Measurements from ENCODE around the gene CCNY.
A peak's percentile ranks its signal among the peaks of the same experiment; 100 is the strongest.

The CCNY gene

DNA sequence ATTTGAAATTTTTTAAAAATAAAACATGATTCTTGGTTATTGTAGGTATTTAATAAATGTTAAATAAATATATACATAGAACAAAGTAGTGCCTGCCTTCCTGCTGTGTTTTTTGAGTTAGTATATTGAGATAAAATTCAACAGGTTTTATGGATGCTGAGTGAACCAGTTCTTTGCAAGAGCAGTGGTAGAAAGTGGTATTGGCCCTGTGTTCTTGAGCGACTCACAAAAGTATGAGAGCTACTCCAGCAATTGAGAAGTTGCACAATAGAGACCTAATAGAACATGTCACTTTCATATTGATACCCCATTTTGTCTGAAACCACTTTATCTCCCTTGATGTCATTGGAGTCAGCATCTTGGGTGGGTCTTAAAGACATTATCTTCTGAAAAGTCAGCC is 236.3 kb downstream of the CCNY start:
- H3K36me3 ChIP-seq (replicated peaks) = peaks cover 8% of the 10 kb centered on the region
- no peak overlapping the region for H3K27ac ChIP-seq
- no peaks in the 10 kb centered on the region for H3K27me3 ChIP-seq (replicated peaks)
- no peak overlapping the region for H3K4me3 ChIP-seq (ENCODE audit: low read depth, low read length)
- no peak for DNase-seq
- TF ChIP-seq, protein P1, sequence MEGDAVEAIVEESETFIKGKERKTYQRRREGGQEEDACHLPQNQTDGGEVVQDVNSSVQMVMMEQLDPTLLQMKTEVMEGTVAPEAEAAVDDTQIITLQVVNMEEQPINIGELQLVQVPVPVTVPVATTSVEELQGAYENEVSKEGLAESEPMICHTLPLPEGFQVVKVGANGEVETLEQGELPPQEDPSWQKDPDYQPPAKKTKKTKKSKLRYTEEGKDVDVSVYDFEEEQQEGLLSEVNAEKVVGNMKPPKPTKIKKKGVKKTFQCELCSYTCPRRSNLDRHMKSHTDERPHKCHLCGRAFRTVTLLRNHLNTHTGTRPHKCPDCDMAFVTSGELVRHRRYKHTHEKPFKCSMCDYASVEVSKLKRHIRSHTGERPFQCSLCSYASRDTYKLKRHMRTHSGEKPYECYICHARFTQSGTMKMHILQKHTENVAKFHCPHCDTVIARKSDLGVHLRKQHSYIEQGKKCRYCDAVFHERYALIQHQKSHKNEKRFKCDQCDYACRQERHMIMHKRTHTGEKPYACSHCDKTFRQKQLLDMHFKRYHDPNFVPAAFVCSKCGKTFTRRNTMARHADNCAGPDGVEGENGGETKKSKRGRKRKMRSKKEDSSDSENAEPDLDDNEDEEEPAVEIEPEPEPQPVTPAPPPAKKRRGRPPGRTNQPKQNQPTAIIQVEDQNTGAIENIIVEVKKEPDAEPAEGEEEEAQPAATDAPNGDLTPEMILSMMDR (IDR thresholded peaks at IDR 0.05; ENCODE audit: low read depth, low read length, missing control alignments) = no peak
- in situ Hi-C loops (cut with HindIII; ENCODE audit: low pct_ligation_motif_present, low sequenced_read_pairs) = no loop called here

DNA sequence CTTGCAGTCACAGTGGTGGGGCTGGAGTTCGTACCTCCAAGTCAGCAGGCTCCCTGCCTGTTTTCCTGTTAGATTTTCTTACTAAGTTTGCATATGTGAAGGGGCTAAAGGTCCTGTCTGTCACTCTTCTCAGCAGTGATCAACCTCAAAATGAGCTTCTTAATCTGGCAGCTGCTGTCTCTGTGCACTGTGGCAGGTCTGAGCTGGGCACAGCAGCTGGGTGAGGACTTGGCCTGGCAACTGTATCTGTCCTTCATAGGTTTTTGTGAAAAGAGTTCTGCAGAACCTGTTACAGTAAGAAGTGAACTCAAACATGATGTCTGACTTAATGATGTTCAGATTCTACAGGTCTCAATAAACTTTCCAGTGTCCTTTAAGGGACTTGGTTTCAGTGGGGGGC is 237.5 kb downstream of the CCNY start:
- no peak for DNase-seq
- Histone ChIP-seq H3K27me3 (replicated peaks) (no peaks in the 10 kb centered on the region), H3K36me3 (replicated peaks) (peaks cover 8% of the 10 kb centered on the region), H3K4me3 (ENCODE audit: low read depth, low read length) (no peak overlapping the region), H3K27ac (peak overlapping the region; percentile 92)
- in situ Hi-C loops (cut with HindIII; ENCODE audit: low pct_ligation_motif_present, low sequenced_read_pairs) = no loop called here
- TF ChIP-seq, protein P1 (IDR thresholded peaks at IDR 0.05; ENCODE audit: low read depth, low read length, missing control alignments) = no peak

DNA sequence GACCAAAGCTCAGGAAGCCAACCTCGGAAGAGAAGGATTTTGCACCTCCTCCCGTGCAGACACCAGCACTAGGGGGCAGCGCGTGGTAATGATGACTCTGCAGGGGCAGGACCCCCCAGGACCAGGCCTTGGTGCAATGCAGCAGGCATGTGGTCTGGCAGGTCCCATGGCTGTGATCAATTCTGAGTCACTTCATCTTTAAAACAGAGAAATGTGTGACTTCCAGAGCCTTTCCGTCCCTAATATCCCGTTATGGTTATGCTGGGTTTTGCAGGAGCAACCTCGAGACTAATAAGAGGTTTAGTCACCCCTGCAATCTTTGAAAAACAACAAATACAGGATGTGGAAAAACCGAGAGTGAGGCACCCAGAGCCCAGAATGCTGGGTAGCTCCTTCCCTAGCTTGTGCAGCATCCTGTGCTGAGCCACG is 238.6 kb downstream of the CCNY start:
- in situ Hi-C loops (cut with HindIII; ENCODE audit: low pct_ligation_motif_present, low sequenced_read_pairs) = no loop called here
- Histone ChIP-seq H3K27ac (peak overlapping the region; percentile 92), H3K4me3 (ENCODE audit: low read depth, low read length) (no peak overlapping the region), H3K36me3 (replicated peaks) (no peaks in the 10 kb centered on the region), H3K27me3 (replicated peaks) (no peaks in the 10 kb centered on the region)
- peak; percentile 97 for DNase-seq
- TF ChIP-seq, protein P1 (IDR thresholded peaks at IDR 0.05; ENCODE audit: low read depth, low read length, missing control alignments) = peak; percentile 67

DNA sequence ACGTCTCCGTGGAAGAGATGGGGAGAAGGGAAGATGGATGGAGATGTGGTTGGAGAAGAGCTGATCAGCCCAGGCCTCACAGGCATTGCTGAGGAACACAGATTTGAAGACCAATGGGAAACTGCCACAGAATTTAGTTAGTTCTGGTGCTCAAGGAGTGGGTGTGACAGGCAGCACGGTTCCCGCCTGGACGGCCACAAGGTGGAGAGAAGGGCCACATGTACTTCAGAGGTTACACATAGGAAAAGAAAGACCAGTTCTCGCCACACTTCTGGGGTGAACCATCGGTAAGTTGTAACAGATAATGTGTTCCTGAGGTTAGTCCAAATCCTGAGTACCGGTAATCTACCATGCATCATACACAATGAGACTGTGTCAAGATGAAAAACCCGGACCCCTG is 239.3 kb downstream of the CCNY start:
- no peaks in the 10 kb centered on the region for H3K36me3 ChIP-seq (replicated peaks)
- DNase-seq = no peak
- H3K4me3 ChIP-seq (ENCODE audit: low read depth, low read length) = no peak overlapping the region
- H3K27me3 ChIP-seq (replicated peaks) = no peaks in the 10 kb centered on the region
- in situ Hi-C loops (cut with HindIII; ENCODE audit: low pct_ligation_motif_present, low sequenced_read_pairs) = no loop called here
- peak overlapping the region; percentile 92 for H3K27ac ChIP-seq
- TF ChIP-seq, protein P1 (IDR thresholded peaks at IDR 0.05; ENCODE audit: low read depth, low read length, missing control alignments) = no peak

DNA sequence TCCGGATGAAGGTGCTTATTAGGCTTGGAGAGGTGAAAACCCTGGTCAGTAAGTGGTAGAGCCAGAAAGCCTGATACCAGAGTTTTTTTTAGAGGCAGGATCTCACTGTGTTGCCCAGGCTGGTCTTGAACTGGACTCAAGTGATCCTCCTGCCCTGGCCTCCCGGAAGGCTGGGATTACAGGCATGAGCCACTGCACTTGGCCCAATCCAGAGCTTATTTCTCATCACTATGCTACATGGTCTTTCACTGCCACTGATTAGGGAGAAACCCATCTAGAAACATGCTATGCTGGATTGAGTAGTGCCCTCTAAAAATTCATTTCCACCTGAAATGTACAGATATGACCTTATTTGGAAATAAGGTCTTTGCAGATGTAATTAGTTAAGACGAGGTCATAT is 240.4 kb downstream of the CCNY start:
- DNase-seq = no peak
- H3K27me3 ChIP-seq (replicated peaks) = no peaks in the 10 kb centered on the region
- in situ Hi-C loops (cut with HindIII; ENCODE audit: low pct_ligation_motif_present, low sequenced_read_pairs) = no loop called here
- H3K4me3 ChIP-seq (ENCODE audit: low read depth, low read length) = no peak overlapping the region
- no peak overlapping the region for H3K27ac ChIP-seq
- TF ChIP-seq, protein P1 (IDR thresholded peaks at IDR 0.05; ENCODE audit: low read depth, low read length, missing control alignments) = no peak
- H3K36me3 ChIP-seq (replicated peaks) = no peaks in the 10 kb centered on the region

DNA sequence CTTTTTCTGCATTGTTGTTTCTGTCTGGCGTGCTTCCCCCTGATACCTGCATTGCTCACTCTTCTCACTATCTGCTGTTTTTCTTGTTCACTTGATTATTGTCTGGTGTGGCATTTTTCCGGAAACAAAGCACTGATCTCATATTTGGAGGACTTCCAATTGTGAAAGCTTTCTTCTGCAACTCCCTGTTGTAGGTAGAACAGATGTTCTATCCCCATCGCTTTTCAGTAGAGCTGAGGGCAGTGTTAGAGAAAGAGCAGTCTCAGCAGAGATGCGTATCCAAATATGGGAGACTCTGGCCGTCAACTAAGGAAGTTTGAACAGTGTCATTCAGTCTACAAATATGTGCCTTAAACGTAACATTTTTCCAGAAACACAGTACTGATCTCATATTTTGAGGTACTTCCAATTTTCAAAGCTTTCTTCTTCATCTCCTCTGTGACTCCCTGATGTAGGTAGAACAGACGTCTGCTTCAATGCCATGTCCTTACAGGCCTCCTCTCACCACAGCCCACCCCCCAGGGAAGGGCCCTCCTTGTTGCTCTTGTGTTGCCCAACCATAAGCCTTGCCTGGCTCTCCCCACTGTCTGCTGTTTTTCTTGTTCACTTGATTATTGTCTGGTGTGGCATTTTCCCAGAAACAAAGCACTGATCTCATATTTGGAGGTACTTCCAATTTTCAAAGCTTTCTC is 241.8 kb downstream of the CCNY start:
- DNase-seq = no peak
- in situ Hi-C loops (cut with HindIII; ENCODE audit: low pct_ligation_motif_present, low sequenced_read_pairs) = no loop called here

More for the DNA sequence above, 241.8 kb downstream of the CCNY start:
- H3K36me3 ChIP-seq (replicated peaks) = no peaks in the 10 kb centered on the region
- no peak overlapping the region for H3K4me3 ChIP-seq (ENCODE audit: low read depth, low read length)
- no peak overlapping the region for H3K27ac ChIP-seq
- no peaks in the 10 kb centered on the region for H3K27me3 ChIP-seq (replicated peaks)
- TF ChIP-seq, protein P1 (IDR thresholded peaks at IDR 0.05; ENCODE audit: low read depth, low read length, missing control alignments) = no peak

Measured in brain microvascular endothelial cell (primary cell).